Dermis microvascular lymphatic vessel endothelial cell (primary cell): ENCODE data around the gene MYH7. TPM values are rescaled to one million over a fixed set of nuclear protein-coding genes. Genes with fewer than 3 reads are reported as not detected.
"Not testable (repeated sequence)": the region's sequence is repeated elsewhere in the genome, so short reads cannot be mapped to it uniquely, and the experiment has no call there.

Experiments used
- DNase-seq, 2 donors: peaks; one replicate each; pipeline versions ENCODE4 v3.0.0 to v3.0.0-alpha.2; 2010; ENCODE audit warnings: low read depth in 2 of 2
- total RNA-seq: library from RNA; depleted of rRNA; stranded (reverse); fragments of >200 nt; gene quantifications from 2 replicates; pipeline ENCODE4 v1.2.1, GENCODE V29; 2014

Gene MYH7
- total RNA-seq, 1 donor from 2014 or later: not detected

DNA sequence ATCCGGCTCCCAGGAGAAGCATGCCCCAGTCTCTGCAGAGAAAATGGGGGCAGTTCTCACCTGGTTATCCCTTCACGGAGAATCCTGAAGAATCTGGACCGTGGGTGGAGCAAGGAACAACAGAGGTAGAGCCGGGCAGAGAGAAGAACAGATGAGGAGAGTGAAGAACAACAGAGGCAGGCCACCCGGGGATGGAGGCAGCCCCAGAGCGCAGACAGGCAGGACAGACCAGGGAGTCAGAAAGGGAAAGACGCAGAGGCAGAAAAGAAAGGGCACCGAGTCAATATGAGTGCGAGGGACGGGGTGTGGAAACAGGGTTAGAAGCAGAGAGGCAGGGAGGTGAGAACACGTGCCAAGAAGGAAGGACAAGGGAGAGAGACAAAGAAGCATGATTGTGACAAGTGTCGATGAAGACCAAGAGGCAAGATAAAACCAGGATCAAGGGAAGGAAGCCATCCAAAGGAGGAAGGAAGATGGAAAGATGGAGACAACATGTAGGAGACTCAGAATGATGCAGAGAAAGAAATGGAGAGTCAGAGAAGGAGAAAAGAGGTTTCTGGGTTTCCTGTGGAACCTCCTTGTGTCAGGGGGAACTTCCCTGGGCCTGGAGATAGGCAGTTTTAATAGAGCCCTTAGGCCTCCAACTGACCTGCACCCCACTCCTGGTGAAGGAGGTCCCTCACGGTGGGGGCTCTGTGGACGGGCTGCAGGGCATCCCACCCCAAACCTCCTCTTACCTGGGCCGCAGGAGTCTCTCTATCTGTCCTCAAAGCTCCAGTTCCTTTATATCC lies 27.7 kb downstream of the MYH7 start, which contains the start of gene MYH6:
MYH6 (minus strand) TSS at position 758 of the 791 bp plus-strand sequence. CDS start 1,050 bp downstream, outside the sequence.
- no peak for DNase-seq

- no peak for DNase-seq
Measured at GRCh38 chr14:23406725-23407355, 28.6 kb downstream of the MYH7 start.

GRCh38 chr14:23406244-23406643 lies 29.2 kb downstream of the MYH7 start:
- no peak for DNase-seq

DNA sequence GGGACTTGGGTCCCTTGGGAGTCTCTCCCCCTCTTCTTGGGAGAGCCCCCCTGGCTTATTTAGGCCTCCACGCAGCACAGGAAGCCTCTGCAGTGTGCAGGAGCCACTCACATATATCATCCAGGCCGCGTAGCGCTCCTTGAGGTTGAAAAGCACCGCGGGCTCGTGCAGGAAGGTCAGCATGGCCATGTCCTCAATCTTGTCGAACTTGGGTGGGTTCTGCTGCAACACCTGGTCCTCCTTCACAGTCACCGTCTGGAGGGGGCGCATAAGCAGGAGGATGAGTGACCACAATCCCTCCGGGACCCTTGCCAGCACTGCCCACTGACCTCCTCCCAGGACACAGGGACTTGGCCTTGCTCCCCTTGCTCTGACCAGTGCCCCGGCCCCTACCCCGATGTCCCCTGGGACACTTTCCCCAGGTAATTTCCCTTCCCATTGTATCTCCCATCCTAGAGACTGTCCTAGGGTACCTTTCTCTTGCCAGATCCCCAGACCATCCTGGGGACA lies 29.9 kb downstream of the MYH7 start:
- no peak for DNase-seq

DNA sequence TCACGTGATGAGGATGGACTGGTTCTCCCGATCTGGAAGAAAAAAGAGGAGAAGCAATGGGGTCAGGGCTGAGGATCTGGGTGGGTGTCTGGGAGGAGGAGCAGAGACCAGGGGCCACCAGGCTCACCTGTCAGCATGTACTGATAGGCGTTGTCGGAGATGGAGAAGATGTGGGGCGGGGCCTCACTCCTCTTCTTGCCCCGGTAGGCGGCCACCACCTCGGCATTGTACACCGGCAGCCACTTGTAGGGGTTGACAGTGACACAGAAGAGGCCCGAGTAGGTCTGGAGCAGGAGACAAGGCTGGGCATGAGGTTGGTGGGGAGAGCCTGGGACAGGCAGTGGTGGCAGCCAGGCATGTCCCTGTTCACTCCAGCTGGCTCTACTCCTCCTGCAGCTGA lies 30.4 kb downstream of the MYH7 start:
- no peak for DNase-seq

DNA sequence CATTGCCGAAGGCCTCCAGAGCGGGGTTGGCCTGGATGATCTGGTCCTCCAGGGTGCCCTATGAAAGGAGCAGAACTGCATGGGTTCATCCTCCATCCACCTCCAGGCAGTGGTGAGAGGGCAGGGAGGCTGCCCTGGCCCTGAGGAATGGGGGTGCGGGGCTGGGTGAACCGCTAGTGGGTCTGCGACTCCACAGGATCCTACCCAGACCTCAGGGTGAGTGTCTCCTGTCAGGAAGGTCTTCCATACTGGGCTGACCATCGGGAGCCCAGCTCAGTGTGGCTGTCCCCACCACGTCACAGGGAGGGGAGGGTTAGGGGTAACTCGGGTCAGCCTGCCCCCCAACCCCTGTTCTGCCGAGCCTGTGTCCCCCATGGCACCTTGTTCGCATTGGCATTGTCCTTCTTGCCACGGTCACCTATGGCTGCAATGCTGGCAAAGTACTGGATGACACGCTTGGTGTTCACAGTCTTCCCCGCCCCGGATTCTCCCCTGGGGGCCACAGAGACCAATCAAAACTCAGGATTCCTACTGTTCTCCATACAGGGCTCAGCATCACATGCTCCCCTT lies 31.0 kb downstream of the MYH7 start:
- DNase-seq: no peak

DNA sequence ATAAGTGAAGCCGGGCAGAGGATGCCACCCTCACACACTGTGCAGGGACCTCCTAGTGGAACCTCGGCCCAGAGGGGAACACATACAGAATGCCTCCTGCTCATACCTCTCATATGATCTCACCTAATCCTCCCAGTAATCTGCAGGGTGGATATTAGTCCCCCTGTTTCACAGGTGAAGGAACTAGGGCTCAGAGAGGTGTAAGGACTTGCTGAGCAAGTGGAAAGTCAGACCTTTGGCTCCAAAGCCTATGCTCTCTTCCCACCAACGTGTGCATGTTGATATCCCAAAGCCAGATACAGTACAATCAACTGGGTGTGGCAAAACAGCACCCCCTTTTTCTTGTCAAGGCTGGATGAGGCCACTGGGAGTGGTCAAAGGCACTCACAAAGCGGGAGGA lies 31.6 kb downstream of the MYH7 start:
- no peak for DNase-seq

DNA sequence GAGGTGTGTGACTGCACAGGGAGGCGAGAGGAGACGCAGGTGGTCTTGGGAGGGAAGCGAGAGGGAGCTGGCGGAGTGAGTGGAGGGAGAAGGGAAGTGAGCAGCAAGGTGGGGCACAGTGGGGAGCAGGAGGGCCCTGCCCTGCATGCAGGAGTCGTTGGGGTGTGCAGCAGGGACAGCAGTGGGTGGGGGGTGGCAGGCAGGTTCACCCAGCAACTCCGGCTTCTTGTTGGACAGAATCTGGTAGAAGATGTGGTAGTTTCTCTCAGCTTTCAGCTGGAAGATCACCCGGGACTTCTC lies 32.4 kb downstream of the MYH7 start:
- no peak for DNase-seq

- DNase-seq: no peak
Measured at GRCh38 chr14:23402296-23403138, 32.9 kb downstream of the MYH7 start.

DNA sequence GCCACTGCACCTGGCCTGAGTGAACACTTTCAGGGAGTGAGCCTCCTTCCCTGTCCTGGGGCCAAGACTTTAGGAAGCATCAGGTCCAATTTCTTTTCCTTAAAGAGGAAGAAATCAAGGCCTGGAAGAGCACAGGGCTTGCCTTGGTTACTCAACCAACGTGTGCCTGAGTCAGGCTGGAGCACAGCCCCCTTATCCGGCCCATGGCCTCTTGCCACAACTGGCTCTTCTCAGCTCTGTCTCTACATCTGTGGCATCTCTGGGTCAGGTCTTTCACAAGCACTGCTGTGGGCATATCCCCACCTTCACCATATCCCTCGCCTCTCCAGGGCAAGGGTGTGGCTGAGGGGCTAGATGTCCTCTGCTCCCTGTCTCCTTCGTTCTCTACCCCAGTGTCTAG lies 34.2 kb downstream of the MYH7 start:
- no peak for DNase-seq

DNA sequence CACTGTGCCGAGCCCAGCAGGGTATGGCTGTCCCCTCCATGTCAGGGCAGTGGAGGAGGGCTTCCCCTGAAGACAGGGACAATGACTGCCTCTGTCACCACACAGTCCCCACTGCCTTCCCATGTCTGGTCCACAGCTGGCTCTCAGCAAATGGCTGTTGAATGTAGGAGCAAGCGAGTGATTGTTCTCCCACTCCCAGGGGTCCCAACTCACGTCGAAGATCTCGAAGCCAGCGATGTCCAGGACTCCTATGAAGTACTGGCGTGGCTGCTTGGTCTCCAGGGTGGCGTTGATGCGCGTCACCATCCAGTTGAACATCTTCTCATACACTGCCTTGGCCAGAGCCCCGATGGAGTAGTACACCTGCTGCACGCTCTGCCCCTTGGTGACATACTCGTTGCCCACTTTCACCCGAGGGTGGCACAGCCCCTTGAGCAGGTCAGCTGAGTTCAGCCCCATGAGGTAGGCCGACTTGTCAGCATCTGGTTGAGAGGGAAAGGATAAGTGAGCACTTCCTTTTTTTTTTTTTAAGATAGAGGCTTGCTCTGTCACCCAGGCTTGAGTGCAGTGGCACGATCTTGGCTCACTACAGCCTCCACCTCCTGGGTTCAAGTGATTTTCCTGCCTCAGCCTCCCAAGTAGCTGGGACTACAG lies 34.8 kb downstream of the MYH7 start:
- not testable (repeated sequence) for DNase-seq

GRCh38 chr14:23399591-23399990 lies 35.9 kb downstream of the MYH7 start:
- DNase-seq: no peak

- DNase-seq: no peak
Measured at GRCh38 chr14:23399136-23399535, 36.3 kb downstream of the MYH7 start.

DNA sequence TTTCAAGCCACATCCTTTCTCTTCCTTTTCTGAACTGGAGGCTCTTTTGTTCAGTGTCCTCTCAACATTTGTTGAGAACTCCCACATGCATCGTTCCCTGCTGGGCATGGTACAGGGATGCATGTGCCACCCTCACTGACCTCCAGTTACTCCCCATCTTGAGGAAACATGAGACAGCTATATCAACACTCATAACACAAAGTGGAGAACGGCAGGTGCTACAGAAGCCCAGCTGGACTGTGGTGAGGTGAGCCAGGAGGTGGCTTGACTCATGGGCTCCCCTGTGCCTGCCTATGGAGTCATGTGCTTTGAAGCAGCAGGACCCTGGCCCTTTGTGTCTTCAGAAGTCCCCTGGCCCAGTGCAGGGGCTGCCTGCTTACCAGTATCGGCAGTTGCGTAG lies 37.1 kb downstream of the MYH7 start:
- DNase-seq: no peak

- DNase-seq: no peak
Measured at GRCh38 chr14:23396781-23397407, 38.6 kb downstream of the MYH7 start.

DNA sequence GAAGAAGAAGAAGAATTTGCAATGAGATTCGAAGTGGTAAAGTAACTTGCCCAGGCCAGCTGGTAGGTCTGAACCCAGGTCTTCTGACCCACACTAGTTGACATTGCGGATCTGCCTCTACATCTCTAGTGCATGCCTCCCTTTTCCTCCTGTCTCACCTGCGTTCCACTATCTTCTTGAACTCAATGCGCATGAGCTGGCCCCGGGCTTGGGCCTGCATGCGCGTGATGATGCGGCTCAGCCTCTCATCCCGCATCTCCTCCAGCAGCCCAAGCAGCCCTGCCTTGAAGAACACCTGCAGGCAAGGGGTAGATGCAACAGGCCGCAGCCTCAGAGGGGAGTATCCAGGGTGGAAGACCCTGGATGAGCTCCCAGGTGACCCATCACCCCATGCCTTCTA lies 39.3 kb downstream of the MYH7 start:
- no peak for DNase-seq

GRCh38 chr14:23392613-23393012 lies 42.8 kb downstream of the MYH7 start:
- DNase-seq: no peak

GRCh38 chr14:23389871-23390270 lies 45.6 kb downstream of the MYH7 start:
- DNase-seq: not testable (repeated sequence)

GRCh38 chr14:23389396-23389795 lies 46.1 kb downstream of the MYH7 start:
- no peak for DNase-seq

DNA sequence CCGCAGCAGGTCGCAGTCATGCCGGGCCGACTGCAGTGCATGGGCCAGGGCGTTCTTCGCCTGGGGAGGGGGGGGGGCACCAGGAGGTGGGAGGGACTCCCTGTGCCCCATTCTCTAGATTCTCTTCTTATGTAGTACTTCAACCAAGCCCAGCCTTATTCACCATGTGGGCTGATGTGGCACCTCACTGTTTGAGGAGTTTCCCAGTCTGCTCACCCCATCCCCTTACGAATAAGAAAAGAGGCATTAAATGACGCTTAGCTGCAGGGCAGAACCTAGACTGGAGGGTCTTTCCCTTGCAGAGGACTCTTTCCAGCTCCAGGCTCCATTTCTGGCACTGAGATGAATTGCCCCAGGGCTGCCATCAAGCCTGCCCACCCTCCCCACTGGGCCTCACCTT lies 46.5 kb downstream of the MYH7 start:
- DNase-seq: no peak
